Keratinocyte (primary cell): ENCODE measurements around the gene SFXN1. TPM values are rescaled to one million over a fixed set of nuclear protein-coding genes. Genes with fewer than 3 reads are reported as not detected.
A peak's percentile ranks its signal among the peaks of the same experiment; 100 is the strongest.

Experiments
- DNase-seq: peaks from one replicate; pipeline ENCODE4 v3.0.0-alpha.2; 2011; ENCODE audit warnings: low read depth, missing footprints, low spot score
- FAIRE-seq: peaks from 2 replicates; lab custom pipeline; 2011; peaks lifted over from hg19 to GRCh38; lab: Jason Lieb, UNC
- H2AFZ ChIP-seq: 2 replicates; pipeline ENCODE4 v1.6.0; 2012; ENCODE audit warnings: low read length, control low read depth, inconsistent platforms; ENCODE audit not compliant: control insufficient read depth
- H3K27ac ChIP-seq: 2 replicates; pipeline ENCODE4 v1.5.1; 2011; ENCODE audit warnings: low read length; ENCODE audit not compliant: control insufficient read depth, insufficient read depth
- H3K27me3 ChIP-seq: 3 replicates; pipeline ENCODE4 v1.6.0; 2011; ENCODE audit warnings: low read length; ENCODE audit not compliant: control insufficient read depth, insufficient read depth; ENCODE audit errors: extremely low read depth
- H3K36me3 ChIP-seq, 2 experiments: 2 replicates in 1 of 2; 3 replicates in 1 of 2; pipeline ENCODE4 v1.5.1; 2011; ENCODE audit warnings: low read length in 2 of 2, mild to moderate bottlenecking in 1 of 2; ENCODE audit not compliant: control insufficient read depth in 2 of 2, insufficient read depth in 2 of 2; ENCODE audit errors: extremely low read depth in 1 of 2
- H3K4me1 ChIP-seq: 3 replicates; pipeline ENCODE4 v1.5.1; 2011; ENCODE audit warnings: low read length; ENCODE audit not compliant: control insufficient read depth, insufficient read depth; ENCODE audit errors: extremely low read depth
- H3K4me2 ChIP-seq: 3 replicates; pipeline ENCODE4 v1.6.0; 2011; ENCODE audit warnings: low read depth, low read length; ENCODE audit not compliant: control insufficient read depth, insufficient read depth; ENCODE audit errors: extremely low read depth
- H3K4me3 ChIP-seq, 3 experiments: fragments of 200-600 bp in 1 of 3; sonication (generic) in 1 of 3; 2 replicates in 2 of 3; 3 replicates in 1 of 3; pipeline ENCODE4 v1.5.1; 2011 to 2016; ENCODE audit warnings: low read length in 3 of 3, mild to moderate bottlenecking in 3 of 3, control low read depth in 2 of 3, inconsistent platforms in 1 of 3, low read depth in 1 of 3, mixed read lengths in 1 of 3, mixed run types in 1 of 3, moderate library complexity in 1 of 3; ENCODE audit not compliant: control insufficient read depth in 2 of 3, insufficient read depth in 2 of 3; ENCODE audit errors: extremely low read depth in 1 of 3
- H3K79me2 ChIP-seq: 2 replicates; pipeline ENCODE4 v1.6.0; 2012; ENCODE audit warnings: low read length; ENCODE audit not compliant: control insufficient read depth, insufficient read depth
- H3K9ac ChIP-seq: 3 replicates; pipeline ENCODE4 v1.6.0; 2011; ENCODE audit warnings: low read length; ENCODE audit not compliant: control insufficient read depth, insufficient read depth; ENCODE audit errors: extremely low read depth
- H3K9me1 ChIP-seq: 3 replicates; pipeline ENCODE4 v1.6.0; 2011; ENCODE audit warnings: low read length; ENCODE audit not compliant: control insufficient read depth, insufficient read depth; ENCODE audit errors: extremely low read depth
- H3K9me3 ChIP-seq: 2 replicates; pipeline ENCODE4 v1.5.1; 2012; ENCODE audit warnings: low read depth, low read length; ENCODE audit not compliant: control insufficient read depth
- H4K20me1 ChIP-seq: 3 replicates; pipeline ENCODE4 v1.6.0; 2011; ENCODE audit warnings: low read length; ENCODE audit not compliant: control insufficient read depth, insufficient read depth; ENCODE audit errors: extremely low read depth
- CTCF ChIP-seq, 3 experiments: IDR thresholded peaks in 1 of 3; conservative IDR thresholded peaks in 1 of 3; optimal IDR thresholded peaks in 1 of 3; 2 replicates in 2 of 3; 3 replicates in 1 of 3; pipeline versions ENCODE3 to v1.5.1; 2011; ENCODE audit warnings: low read length in 3 of 3, mild to moderate bottlenecking in 3 of 3, moderate library complexity in 2 of 3, control low read depth in 1 of 3, inconsistent platforms in 1 of 3; ENCODE audit not compliant: insufficient read depth in 2 of 3; ENCODE audit errors: extremely low read depth in 1 of 3
- EZH2 ChIP-seq: IDR thresholded peaks from one replicate; pipeline ENCODE4 v1.6.1; 2012; ENCODE audit warnings: inconsistent platforms, mild to moderate bottlenecking, low read length, moderate library complexity
- dilution Hi-C: fragments of 300-500 bp; cut with MboI; formaldehyde crosslinking; loops from one replicate; pipeline ENCODE4 v1.7.0; 2020; ENCODE audit warnings: low sequenced_read_pairs; ENCODE audit not compliant: extremely low pct_ligation_motif_present
- polyA plus RNA-seq, 5 experiments: library from polyadenylated mRNA; depleted of rRNA in 3 of 5; stranded (reverse) in 3 of 5; stranded (forward) in 1 of 5; unstranded in 1 of 5; fragments of >200 nt; gene quantifications; 1 replicate in 1 of 5; 2 replicates in 3 of 5; 3 replicates in 1 of 5; pipeline versions ENCODE4 v1.2.1 to v1.2.3, GENCODE V29; 2011 to 2012; ENCODE audit warnings: missing spikeins in 2 of 5, low read depth in 1 of 5, low replicate concordance in 1 of 5

Gene SFXN1
- polyA plus RNA-seq, 1 donor (not counting 4 experiments of a cell fraction or from before 2014, with no cell fraction given), result 80.8 TPM

DNA sequence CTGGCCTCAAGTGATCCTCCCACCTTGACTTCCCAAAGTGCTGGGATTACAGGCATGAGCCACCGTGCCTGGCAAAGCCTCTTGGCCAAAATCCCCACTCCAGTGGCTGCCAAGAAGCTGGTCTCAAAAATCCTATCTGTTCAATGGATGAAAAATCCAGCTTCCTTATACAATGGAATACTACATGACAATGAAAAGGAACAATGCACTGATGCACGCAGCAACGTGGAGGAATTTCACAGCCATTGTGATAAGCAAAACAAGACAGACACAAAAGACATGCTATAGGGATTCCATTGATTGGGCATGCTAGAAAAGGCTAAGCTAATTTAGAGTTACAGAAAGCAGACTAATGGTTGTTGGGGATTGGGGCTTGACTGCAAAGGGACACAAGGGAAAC lies 13.1 kb upstream of the SFXN1 start:
- Histone ChIP-seq H3K36me3 (no peaks in the 10 kb centered on the region), H3K27me3 (peaks cover 2% of the 10 kb centered on the region)
- no peak for TF ChIP-seq CTCF (optimal IDR thresholded peaks at IDR 0.05 in 1 of 3, IDR thresholded peaks at IDR 0.05 in 1 of 3, conservative IDR thresholded peaks at IDR 0.05 in 1 of 3; ENCODE audit: extremely low read depth in 1 of 3, insufficient read depth in 2 of 3, low read length in 3 of 3)

DNA sequence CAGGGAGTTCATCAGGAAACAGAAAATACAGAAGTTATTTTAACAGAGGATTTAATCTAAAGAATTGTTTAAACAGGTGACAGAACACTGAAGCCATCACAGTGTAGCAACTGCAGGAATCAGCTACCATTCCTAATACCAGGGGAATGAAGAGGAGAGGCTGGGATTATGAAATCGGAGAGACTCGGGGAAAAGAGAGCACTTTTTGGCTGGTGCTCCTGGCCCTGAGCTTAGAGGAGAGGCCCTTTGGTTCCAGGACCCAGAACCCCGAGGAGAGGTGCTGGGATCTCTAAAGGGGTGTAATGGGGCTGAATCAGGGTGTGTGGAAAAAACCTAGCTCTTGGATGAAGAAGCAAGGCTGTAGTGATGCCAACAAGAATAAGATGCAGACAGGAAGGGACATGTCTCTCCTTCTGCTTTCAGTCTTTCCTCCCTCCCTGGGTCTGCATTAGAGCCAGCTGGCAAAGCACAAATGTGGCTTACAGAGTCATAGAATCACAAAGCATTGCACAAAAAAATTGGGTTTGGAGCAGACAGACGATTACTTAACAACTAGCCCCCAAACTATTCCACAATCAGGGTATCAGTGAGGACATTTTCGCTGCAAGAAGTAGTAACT lies 11.6 kb upstream of the SFXN1 start:
- Histone ChIP-seq H3K9ac (no peak overlapping the region), H3K4me3 (no peak overlapping the region), H3K27ac (no peak overlapping the region), H3K27me3 (peaks cover 2% of the 10 kb centered on the region), H2AFZ (peak overlapping the region; percentile 1), H3K9me1 (no peaks in the 10 kb centered on the region), H3K36me3 (no peaks in the 10 kb centered on the region), H3K9me3 (no peaks in the 10 kb centered on the region), H3K4me1 (peaks cover 9% of the 10 kb centered on the region), H4K20me1 (no peaks in the 10 kb centered on the region), H3K4me2 (peak overlapping the region; percentile 25), H3K79me2 (no peaks in the 10 kb centered on the region)
- DNase-seq (no peak), FAIRE-seq (peak; percentile 84)
- dilution Hi-C loops, result no loop called here
- TF ChIP-seq CTCF (optimal IDR thresholded peaks at IDR 0.05 in 1 of 3, IDR thresholded peaks at IDR 0.05 in 1 of 3, conservative IDR thresholded peaks at IDR 0.05 in 1 of 3; ENCODE audit: extremely low read depth in 1 of 3, insufficient read depth in 2 of 3, low read length in 3 of 3) (no peak), EZH2 (no peak)

More for the DNA sequence above, 13.1 kb upstream of the SFXN1 start:
- DNase-seq (no peak), FAIRE-seq (no peak)
- Histone ChIP-seq H3K9ac (no peak overlapping the region), H3K4me1 (peaks cover 9% of the 10 kb centered on the region), H2AFZ (no peak overlapping the region), H3K79me2 (no peaks in the 10 kb centered on the region), H3K27ac (no peak overlapping the region), H4K20me1 (no peaks in the 10 kb centered on the region), H3K9me3 (no peaks in the 10 kb centered on the region), H3K9me1 (no peaks in the 10 kb centered on the region), H3K4me3 (no peak overlapping the region), H3K4me2 (no peak overlapping the region)
- dilution Hi-C loops, result no loop called here
